GM11168 (cell line): ENCODE measurements around the gene MCC.

ENCODE experiments used
- in situ Hi-C: fragments of 300-500 bp; cut with MboI; formaldehyde crosslinking; loops from one replicate; pipeline ENCODE4 v1.12.0; 2022; ENCODE audit warnings: low sequenced_read_pairs; ENCODE audit not compliant: unreplicated experiment

The MCC gene

GRCh38 chr5:113057557-113057984 is 430.7 kb downstream of the MCC start:
- in situ Hi-C loops: no loop called here

- in situ Hi-C loops: no loop called here
These were observed 431.3 kb downstream of the MCC start for GRCh38 chr5:113056988-113057387.

DNA sequence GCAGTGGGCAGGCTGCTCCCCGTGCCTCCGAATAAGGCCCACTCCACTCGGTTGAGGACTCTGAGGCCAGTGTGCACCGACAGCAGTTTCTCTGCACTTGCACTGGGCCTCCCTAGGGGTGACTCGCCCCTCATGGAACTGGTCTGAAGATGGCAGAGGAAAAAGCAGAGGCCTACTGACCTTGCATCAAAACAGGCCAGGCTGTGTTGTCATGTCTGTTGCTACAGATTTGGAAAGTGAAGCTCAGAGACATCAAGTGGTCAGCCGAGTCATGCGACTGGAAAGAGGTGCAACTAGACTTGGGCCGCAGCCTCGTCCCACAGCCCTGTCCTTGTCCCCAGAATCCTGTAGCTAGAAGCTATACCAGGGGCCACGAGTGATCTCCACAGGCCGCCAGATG is 433.4 kb downstream of the MCC start:
- in situ Hi-C loops: no loop called here

DNA sequence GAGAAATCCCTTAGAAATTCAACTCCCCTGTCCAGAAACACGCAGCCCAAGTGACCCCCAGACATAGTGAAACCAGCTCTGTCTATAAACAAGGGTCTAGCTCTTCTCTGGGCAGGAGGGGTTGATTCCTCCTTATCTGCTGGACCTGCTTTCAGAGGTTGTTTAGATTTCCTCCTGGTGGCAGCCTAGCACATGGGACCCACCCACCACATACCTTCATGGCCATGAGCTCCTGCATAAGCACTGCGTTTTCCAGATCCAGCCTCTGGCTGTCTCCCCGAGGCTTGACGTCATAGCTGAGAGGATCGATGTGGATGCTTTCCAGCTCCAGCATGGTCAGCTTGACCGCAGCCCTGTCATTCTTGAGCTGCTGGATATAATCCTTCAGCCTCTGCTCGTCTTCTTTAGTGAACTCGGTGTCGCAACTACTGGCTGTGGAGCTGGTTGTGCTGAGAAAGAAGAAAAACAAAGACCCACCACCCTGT is 434.7 kb downstream of the MCC start:
- in situ Hi-C loops: no loop called here

GRCh38 chr5:113052041-113052795 is 436.0 kb downstream of the MCC start:
- in situ Hi-C loops: no loop called here

DNA sequence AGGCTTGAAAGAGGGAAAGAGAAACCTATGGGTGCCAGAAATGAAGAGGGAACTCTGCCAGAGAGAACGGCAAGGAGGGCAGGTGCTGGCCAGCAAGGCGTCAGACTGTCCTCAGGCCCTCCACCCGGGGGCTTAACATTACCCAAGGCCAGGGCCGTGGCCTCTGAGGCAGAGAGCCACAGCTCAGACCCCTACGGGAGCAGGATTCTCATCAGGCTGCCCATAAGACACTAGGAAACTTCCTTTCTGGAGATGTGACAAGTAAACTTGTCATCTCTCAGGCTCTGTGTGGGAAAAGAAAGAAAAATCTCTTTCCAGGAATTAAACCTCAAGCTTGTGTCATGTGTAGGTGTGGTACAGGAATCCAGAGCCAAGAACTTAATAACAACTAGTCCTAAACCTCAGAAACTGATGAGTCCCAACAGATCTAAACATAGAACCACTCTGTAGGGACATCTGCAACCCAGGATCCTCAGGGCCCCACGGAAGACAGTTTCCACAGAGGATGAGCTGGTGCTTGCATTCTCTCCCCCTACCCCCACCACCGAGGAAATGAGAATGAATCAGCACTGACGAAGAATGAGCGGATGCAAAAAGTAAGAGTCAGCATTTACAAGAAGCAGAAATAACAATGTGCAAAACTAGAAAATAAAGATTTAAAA is 437.4 kb downstream of the MCC start:
- in situ Hi-C loops: no loop called here

- in situ Hi-C loops: no loop called here
These were observed 439.3 kb downstream of the MCC start for GRCh38 chr5:113048931-113049330.

DNA sequence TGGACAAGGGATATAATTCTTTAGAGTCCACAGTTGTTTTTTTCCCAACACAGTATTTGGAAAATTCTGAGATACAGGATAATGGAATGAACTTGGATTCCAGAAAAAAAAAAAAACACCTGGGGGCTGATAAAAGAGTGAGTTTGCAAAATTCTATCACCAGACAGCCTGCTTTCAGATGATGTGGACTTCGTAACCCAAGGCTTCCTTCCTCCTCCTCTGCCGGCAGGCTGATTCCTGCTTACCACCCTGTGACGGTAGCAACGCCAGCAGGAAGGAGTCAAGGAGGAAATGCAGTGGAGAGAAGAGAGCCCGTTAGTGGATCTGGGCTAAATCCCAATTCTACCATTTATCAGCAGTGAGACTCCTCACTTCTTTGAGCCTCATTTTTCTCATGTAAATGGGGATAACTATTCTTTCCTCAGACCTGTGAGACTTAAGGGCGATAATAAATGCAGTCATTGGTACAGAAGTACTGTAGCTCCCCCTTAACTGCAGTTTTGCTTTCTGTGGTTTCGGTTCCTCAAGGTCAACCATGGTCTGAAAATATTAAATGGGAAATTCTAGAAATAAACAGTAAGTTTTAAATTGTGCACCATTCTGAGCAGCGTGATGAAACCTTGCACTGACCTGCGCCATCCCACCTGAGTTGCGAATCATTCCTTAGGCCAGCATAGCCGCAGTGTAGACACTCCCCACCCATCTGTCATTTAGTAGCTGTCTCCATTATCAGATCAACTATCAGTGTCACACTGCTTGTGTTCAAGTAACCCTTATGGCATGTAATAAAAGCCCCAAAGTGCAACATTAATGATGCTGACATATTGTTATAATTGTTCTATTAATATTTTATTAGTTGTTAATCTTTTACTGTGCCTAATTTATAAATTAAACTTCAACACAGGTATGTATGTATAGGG is 440.3 kb downstream of the MCC start:
- in situ Hi-C loops: no loop called here

GRCh38 chr5:113047234-113047633 is 441.0 kb downstream of the MCC start:
- in situ Hi-C loops: no loop called here

DNA sequence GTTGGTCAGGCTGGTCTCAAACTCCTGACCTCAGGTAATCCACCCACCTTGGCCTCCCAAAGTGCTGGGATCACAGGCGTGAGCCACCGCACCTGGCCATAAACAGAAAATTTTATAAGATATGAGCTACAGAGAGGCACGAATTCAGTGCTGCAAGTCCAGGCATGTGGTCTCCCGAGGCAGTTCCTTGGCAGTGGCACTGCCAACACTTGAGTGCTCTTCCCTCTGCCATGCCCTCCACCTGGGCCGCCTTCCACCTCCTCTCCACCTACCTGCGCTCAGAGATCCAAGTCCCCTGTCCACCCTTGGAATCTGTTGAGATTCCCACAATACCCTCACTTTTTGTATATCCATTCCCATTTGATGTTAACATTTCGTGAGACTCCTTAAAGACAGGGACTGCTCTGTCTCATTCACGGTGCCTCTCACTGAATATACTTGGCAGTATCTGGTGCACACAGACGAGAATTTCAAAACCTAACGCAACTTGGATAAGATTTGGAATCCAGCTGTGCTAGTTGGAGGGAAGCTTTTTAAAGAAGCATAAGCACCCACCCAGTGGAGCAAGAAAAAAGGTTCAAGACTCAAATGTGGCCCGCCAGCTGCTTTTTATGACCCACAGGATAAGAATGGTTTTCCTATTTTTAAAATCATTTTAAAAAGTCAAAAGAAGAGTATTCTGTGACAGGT is 443.3 kb downstream of the MCC start:
- in situ Hi-C loops: no loop called here

DNA sequence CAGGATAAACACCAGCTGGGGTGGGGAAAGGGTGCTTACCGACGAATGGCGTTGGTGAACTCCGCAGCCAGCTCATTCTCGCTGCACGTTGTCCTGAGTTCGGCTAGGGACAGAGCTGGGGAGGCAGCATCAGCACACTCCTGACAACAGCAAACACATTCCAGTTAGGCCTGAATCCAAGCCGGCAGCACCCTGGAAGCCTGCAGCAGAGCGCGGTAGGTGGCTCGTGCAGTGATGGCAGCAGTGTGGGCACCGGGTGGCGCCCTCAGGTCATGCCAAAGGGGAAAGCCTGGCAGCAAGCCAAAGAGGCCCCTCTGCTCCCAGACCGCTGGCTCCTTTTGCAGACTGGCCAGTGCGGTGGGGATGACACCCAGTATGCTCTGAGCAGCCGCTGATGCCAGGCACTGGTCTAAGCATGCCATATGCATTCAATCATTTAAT is 444.7 kb downstream of the MCC start:
- in situ Hi-C loops: no loop called here

DNA sequence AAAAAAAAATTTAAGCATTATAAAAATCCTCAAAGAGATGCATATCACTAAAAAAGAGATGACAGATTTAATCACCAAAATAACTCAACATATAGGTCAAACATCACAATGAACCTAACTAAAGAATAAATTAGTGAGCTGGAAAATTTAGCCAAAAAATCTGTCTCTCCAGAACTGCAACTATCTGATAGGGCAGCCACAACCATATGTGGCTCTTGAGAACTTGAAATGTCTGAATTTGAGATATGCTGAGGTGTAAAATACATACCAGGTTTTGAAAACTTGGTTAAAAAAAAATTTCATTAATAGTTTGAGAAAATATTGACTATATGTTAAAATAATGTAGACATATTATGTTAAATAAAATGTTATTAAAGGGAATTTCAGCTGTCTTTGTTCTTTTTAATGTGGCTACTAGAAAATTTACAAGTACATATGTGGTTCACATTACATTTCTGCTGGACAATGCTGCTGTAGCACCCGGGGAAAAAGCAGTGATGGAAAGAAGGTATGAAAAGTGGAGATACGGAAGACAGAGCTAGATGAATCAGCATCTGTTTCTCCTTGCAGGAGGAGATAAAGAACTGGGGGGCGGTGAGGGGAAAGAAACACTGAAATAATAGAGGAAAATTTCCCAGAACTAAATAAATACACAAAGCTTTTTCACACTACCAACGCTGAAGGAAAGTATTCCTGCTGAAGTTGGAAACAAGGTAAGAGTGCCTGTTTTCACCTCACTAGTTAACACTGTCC is 445.6 kb downstream of the MCC start:
- in situ Hi-C loops: no loop called here

GRCh38 chr5:113040672-113041260 is 447.5 kb downstream of the MCC start:
- in situ Hi-C loops: no loop called here

DNA sequence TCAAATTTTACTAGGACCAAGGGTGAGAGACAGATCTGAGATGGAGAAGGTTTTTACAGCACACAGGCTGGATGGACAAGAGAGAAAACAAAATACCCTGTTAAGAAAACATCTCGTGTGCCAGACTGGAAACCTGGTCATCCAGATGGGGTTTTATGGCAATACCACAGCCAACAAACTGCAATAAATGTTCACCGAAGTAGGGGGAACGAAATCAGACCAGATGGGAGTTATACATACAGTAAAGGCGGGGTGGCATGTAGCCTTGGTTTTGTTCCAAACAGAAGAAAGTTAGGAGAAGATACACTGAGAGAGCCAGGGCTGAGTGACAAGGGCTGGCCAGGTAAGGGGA is 448.3 kb downstream of the MCC start:
- in situ Hi-C loops: no loop called here

DNA sequence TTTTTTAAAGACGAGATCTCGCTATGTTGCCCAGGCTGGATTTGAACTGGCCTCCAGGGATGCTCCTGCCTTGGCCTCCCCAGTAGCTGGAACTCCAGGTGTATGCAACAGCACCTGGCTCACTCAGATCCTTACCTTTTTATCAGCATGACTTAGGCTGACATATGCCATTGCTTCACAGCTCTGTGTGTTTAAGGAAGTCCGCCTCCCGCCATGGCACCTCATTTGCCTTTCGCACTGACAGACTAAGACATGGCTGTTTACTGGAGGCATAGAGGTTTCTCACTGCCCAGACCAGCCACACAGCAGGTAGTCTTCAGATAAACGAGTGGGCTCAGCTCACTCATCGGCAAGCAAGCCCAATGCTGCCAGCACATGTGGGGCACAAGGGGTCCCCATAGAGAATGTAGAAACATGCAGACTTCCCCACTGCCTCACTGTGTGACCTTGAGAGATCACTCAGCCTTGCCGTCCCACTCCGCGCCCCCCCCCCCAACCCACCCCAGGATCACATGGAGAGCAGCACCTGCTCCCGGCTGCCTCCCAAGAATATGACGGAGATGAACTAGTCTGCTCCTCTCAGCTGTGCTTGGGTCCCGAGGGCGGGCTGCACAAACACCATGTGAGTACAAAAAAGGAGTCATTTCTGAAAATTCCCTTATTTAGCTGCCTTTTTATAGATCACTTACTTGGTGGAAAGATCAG is 448.9 kb downstream of the MCC start:
- in situ Hi-C loops: no loop called here

- in situ Hi-C loops: no loop called here
These were observed 449.5 kb downstream of the MCC start for GRCh38 chr5:113038714-113039113.

DNA sequence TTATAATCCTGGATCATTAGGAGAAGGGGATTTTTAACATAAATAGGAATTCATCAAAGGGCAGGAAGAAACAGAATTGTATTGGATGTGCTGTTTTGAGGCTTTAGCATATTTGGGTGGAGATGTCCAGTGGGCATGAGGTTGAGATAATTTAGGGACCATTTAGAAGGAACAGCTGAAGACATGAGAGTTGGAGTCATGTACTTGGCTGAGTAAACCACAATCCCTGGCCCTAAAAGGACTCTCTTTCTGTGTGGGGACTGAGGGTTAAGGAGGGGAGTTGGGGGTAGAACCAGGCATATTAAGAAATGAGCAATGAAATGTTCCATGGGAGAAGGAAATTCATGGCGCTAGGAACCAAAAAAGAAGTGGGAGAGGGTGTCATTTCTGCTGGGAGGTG is 450.1 kb downstream of the MCC start:
- in situ Hi-C loops: no loop called here

DNA sequence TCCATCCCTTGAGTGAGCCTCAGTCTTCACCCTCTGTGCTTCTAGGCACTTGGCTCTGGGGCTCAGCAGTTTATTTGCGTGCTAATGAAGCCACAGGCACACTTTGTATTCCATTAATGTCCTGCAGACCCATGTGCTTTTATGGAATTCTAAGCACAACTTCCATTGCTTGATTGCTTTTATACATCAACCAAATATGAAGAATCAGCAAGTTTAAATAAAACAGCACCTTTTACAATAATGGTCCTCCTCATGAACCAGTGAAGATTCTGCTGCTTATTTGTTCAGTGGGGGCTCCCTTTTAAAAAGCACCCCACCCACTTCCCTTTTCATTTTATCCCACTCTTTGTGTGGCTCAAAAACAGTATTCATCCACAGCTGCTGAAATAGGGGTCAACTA is 451.4 kb downstream of the MCC start:
- in situ Hi-C loops: no loop called here

GRCh38 chr5:113036321-113036720 is 451.9 kb downstream of the MCC start:
- in situ Hi-C loops: no loop called here
